H9 (cell line): Measurements from ENCODE around the gene SNN. TPM values are rescaled to one million over a fixed set of nuclear protein-coding genes. Genes with fewer than 3 reads are reported as not detected.

ENCODE experiments used
- DNase-seq: peaks from one replicate; pipeline ENCODE4 v3.0.0-alpha.2; 2017
- H2AFZ ChIP-seq: one replicate; pipeline ENCODE4 v1.6.1; 2013; ENCODE audit warnings: mild to moderate bottlenecking, low read length, control low read depth, moderate library complexity
- H2AK5ac ChIP-seq: 2 replicates; pipeline ENCODE4 v1.6.1; 2013; ENCODE audit warnings: low read length, control low read depth, mixed read lengths; ENCODE audit not compliant: insufficient read length
- H2BK120ac ChIP-seq: one replicate; pipeline ENCODE4 v1.6.1; 2013; ENCODE audit warnings: low read depth, mild to moderate bottlenecking, low read length, control low read depth, inconsistent platforms; ENCODE audit not compliant: poor library complexity, severe bottlenecking
- H2BK12ac ChIP-seq: 2 replicates; pipeline ENCODE4 v1.6.1; 2013; ENCODE audit warnings: low read length, control low read depth, mixed read lengths, low read depth; ENCODE audit not compliant: insufficient read length
- H2BK15ac ChIP-seq: 2 replicates; pipeline ENCODE4 v1.6.1; 2013; ENCODE audit warnings: low read depth, low read length, control low read depth
- H2BK20ac ChIP-seq: one replicate; pipeline ENCODE4 v1.6.1; 2013; ENCODE audit warnings: low read depth, mild to moderate bottlenecking, low read length, control low read depth, inconsistent platforms; ENCODE audit not compliant: poor library complexity, severe bottlenecking
- H2BK5ac ChIP-seq: 2 replicates; pipeline ENCODE4 v1.6.1; 2013; ENCODE audit warnings: low read length, control low read depth, mixed read lengths; ENCODE audit not compliant: insufficient read length
- H3K14ac ChIP-seq: 2 replicates; pipeline ENCODE4 v1.6.1; 2013; ENCODE audit warnings: low read length, control low read depth; ENCODE audit not compliant: insufficient read depth
- H3K18ac ChIP-seq: 2 replicates; pipeline ENCODE4 v1.6.1; 2013; ENCODE audit warnings: low read depth, mild to moderate bottlenecking, mixed read lengths, low read length, control low read depth; ENCODE audit not compliant: insufficient read length
- H3K23ac ChIP-seq: 2 replicates; pipeline ENCODE4 v1.6.1; 2013; ENCODE audit warnings: low read length, control low read depth, mixed read lengths, low read depth; ENCODE audit not compliant: insufficient read length
- H3K23me2 ChIP-seq: 2 replicates; pipeline ENCODE4 v1.6.1; 2013; ENCODE audit warnings: low read depth, mild to moderate bottlenecking, mixed read lengths, low read length, control low read depth; ENCODE audit not compliant: insufficient read length, poor library complexity, severe bottlenecking
- H3K27ac ChIP-seq: 2 replicates; pipeline ENCODE4 v1.5.1; 2013; ENCODE audit warnings: low read length, control low read depth, mixed read lengths, low read depth; ENCODE audit not compliant: insufficient read length
- H3K27me3 ChIP-seq: 2 replicates; pipeline ENCODE4 v1.6.1; 2013; ENCODE audit warnings: low read length, control low read depth, inconsistent platforms; ENCODE audit not compliant: insufficient read depth
- H3K4ac ChIP-seq: 2 replicates; pipeline ENCODE4 v1.6.1; 2013; ENCODE audit warnings: low read depth, mild to moderate bottlenecking, control low read depth, inconsistent platforms, low read length, moderate library complexity
- H3K4me1 ChIP-seq: 2 replicates; pipeline ENCODE4 v1.6.1; 2013; ENCODE audit warnings: low read length, control low read depth, inconsistent platforms; ENCODE audit not compliant: insufficient read depth
- H3K4me2 ChIP-seq: 2 replicates; pipeline ENCODE4 v1.6.1; 2013; ENCODE audit warnings: low read length, control low read depth, mixed read lengths; ENCODE audit not compliant: insufficient read length, insufficient read depth
- H3K56ac ChIP-seq: 2 replicates; pipeline ENCODE4 v1.6.1; 2013; ENCODE audit warnings: low read depth, mild to moderate bottlenecking, mixed read lengths, low read length, control low read depth; ENCODE audit not compliant: insufficient read length
- H3K79me1 ChIP-seq: 2 replicates; pipeline ENCODE4 v1.6.1; 2013; ENCODE audit warnings: low read depth, mild to moderate bottlenecking, moderate library complexity, low read length, control low read depth, inconsistent platforms; ENCODE audit not compliant: insufficient read depth, poor library complexity, severe bottlenecking
- H3K79me2 ChIP-seq: 2 replicates; pipeline ENCODE4 v1.6.1; 2013; ENCODE audit warnings: low read length, control low read depth, inconsistent platforms; ENCODE audit not compliant: insufficient read depth
- H3K9ac ChIP-seq: 2 replicates; pipeline ENCODE4 v1.6.1; 2013; ENCODE audit warnings: low read length, control low read depth, mixed read lengths; ENCODE audit not compliant: insufficient read length; ENCODE audit errors: extremely low read depth
- H3K9me3 ChIP-seq: one replicate; pipeline ENCODE4 v1.6.1; 2013; ENCODE audit warnings: low read depth, low read length, inconsistent platforms; ENCODE audit not compliant: control insufficient read depth
- H3T11ph ChIP-seq: one replicate; pipeline ENCODE4 v1.6.1; 2013; ENCODE audit warnings: mild to moderate bottlenecking, low read length, control low read depth, inconsistent platforms
- H4K20me1 ChIP-seq: one replicate; pipeline ENCODE4 v1.6.1; 2013; ENCODE audit not compliant: control insufficient read depth, insufficient read length, insufficient read depth
- H4K5ac ChIP-seq: 2 replicates; pipeline ENCODE4 v1.6.1; 2013; ENCODE audit warnings: low read depth, mild to moderate bottlenecking, mixed read lengths, low read length, control low read depth; ENCODE audit not compliant: insufficient read length
- H4K8ac ChIP-seq: replicated peaks from 2 replicates; pipeline ENCODE4 v1.6.1; 2013; ENCODE audit warnings: low read length, control low read depth, mixed read lengths, low read depth; ENCODE audit not compliant: insufficient read length
- H4K91ac ChIP-seq: 2 replicates; pipeline ENCODE4 v1.6.1; 2013; ENCODE audit warnings: low read depth, mild to moderate bottlenecking, moderate library complexity, mixed read lengths, low read length, control low read depth; ENCODE audit not compliant: insufficient read length
- H3K27ac Mint-ChIP-seq, 3 experiments: 2 replicates in 2 of 3; 3 replicates in 1 of 3; pipeline ENCODE4 v1.8.0; 2020 to 2021; ENCODE audit warnings: mixed read lengths in 3 of 3, mild to moderate bottlenecking in 1 of 3, moderate library complexity in 1 of 3
- H3K27me3 Mint-ChIP-seq: 2 replicates; pipeline ENCODE4 v1.8.0; 2021; ENCODE audit warnings: low read depth, mild to moderate bottlenecking, moderate library complexity, mixed read lengths
- H3K36me3 Mint-ChIP-seq, 3 experiments: 2 replicates in 2 of 3; 3 replicates in 1 of 3; pipeline ENCODE4 v1.8.0; 2020 to 2021; ENCODE audit warnings: low read depth in 3 of 3, mixed read lengths in 3 of 3; ENCODE audit not compliant: insufficient read depth in 1 of 3
- H3K4me1 Mint-ChIP-seq, 2 experiments: 2 replicates each; pipeline ENCODE4 v1.8.0; 2020; ENCODE audit warnings: mixed read lengths in 2 of 2
- H3K4me3 Mint-ChIP-seq, 2 experiments: 2 replicates in 1 of 2; 3 replicates in 1 of 2; pipeline ENCODE4 v1.8.0; 2020 to 2021; ENCODE audit warnings: mild to moderate bottlenecking in 2 of 2, mixed read lengths in 2 of 2, moderate library complexity in 1 of 2
- H3K9me3 Mint-ChIP-seq, 2 experiments: 2 replicates in 1 of 2; 3 replicates in 1 of 2; pipeline ENCODE4 v1.8.0; 2020; ENCODE audit warnings: mild to moderate bottlenecking in 2 of 2, mixed read lengths in 2 of 2, moderate library complexity in 1 of 2
- total RNA-seq: library from RNA; stranded (reverse); gene quantifications from 2 replicates; pipeline ENCODE4 v1.2.1, GENCODE V29; 2021
- TF ChIP-seq, protein P1 (sequence below): fragments of 200-600 bp; sonication (generic); conservative IDR thresholded peaks from 3 replicates; pipeline ENCODE4 v1.8.0; 2021; ENCODE audit warnings: antibody characterized with exemption, mild to moderate bottlenecking

The SNN gene
- total RNA-seq, 1 experiment from 2014 or later, result 44.2 TPM

DNA sequence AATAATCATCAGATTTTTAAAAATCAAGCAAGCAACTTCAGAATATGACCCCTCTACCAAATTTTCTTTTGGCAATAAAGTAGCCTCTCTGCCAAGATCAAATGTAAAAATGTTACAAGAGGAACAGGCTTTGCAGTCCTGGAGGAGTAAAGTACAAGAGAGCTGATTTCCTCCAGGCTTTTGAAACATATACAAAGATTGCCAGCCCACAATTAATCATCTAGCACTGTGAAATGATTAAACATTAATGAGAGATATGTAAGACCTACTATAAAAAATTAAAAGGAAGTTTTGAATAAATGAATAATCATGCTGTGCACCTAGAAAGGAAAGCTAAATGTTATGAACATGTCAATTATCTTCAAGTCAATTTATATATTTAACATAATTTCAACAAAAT lies 48.1 kb downstream of the SNN start:
- H3K27me3 ChIP-seq, result no peaks in the 10 kb centered on the region
- H4K91ac ChIP-seq, result no peak overlapping the region
- no peak overlapping the region for H2BK5ac ChIP-seq
- TF ChIP-seq, protein P1, sequence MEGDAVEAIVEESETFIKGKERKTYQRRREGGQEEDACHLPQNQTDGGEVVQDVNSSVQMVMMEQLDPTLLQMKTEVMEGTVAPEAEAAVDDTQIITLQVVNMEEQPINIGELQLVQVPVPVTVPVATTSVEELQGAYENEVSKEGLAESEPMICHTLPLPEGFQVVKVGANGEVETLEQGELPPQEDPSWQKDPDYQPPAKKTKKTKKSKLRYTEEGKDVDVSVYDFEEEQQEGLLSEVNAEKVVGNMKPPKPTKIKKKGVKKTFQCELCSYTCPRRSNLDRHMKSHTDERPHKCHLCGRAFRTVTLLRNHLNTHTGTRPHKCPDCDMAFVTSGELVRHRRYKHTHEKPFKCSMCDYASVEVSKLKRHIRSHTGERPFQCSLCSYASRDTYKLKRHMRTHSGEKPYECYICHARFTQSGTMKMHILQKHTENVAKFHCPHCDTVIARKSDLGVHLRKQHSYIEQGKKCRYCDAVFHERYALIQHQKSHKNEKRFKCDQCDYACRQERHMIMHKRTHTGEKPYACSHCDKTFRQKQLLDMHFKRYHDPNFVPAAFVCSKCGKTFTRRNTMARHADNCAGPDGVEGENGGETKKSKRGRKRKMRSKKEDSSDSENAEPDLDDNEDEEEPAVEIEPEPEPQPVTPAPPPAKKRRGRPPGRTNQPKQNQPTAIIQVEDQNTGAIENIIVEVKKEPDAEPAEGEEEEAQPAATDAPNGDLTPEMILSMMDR, result no peak
- H2BK15ac ChIP-seq, result no peak overlapping the region
- no peak overlapping the region for H3K23ac ChIP-seq
- no peak overlapping the region for H2BK20ac ChIP-seq
- Mint-ChIP-seq H3K4me1 (no peaks in the 10 kb centered on the region; a peak in 1 of 4 replicates), H3K9me3 (no peaks in the 10 kb centered on the region), H3K4me3 (no peak overlapping the region), H3K27me3 (no peaks in the 10 kb centered on the region), H3K36me3 (peaks cover 2 to 23% (median 8%) of the 10 kb centered on the region in 3 experiments; a peak in 6 of 7 replicates), H3K27ac (no peak overlapping the region)
- no peaks in the 10 kb centered on the region for H3K9me3 ChIP-seq
- H2AK5ac ChIP-seq, result no peak overlapping the region
- H3K27ac ChIP-seq, result no peak overlapping the region
- H3K4me2 ChIP-seq, result no peak overlapping the region
- no peak overlapping the region for H4K5ac ChIP-seq
- no peak overlapping the region for H3T11ph ChIP-seq
- H3K4ac ChIP-seq, result no peak overlapping the region
- no peaks in the 10 kb centered on the region for H3K23me2 ChIP-seq
- H3K14ac ChIP-seq, result no peak overlapping the region
- H3K18ac ChIP-seq, result no peak overlapping the region
- no peak overlapping the region for H2BK120ac ChIP-seq
- H2AFZ ChIP-seq, result no peak overlapping the region
- no peaks in the 10 kb centered on the region for H4K20me1 ChIP-seq
- no peak overlapping the region for H3K56ac ChIP-seq
- H2BK12ac ChIP-seq, result no peak overlapping the region
- DNase-seq, result no peak
- no peaks in the 10 kb centered on the region for H3K79me2 ChIP-seq
- H3K9ac ChIP-seq, result no peak overlapping the region
- H3K4me1 ChIP-seq, result no peaks in the 10 kb centered on the region
- H3K79me1 ChIP-seq, result no peaks in the 10 kb centered on the region
- no peak overlapping the region for H4K8ac ChIP-seq
